GM19025 (cell line): Measurements from ENCODE around the gene IL18RAP.

Experiments
- ATAC-seq: cut with Tn5 transposase; IDR thresholded peaks from one replicate; pipeline ENCODE4 v1.9.1; 2021; ENCODE audit warnings: mild to moderate bottlenecking, low read depth, moderate library complexity; ENCODE audit not compliant: unreplicated experiment

IL18RAP gene

GRCh38 chr2:102451968-102452367 is 29.0 kb downstream of the IL18RAP start:
- ATAC-seq: no peak

- no peak for ATAC-seq
These were observed 30.5 kb downstream of the IL18RAP start for GRCh38 chr2:102453501-102453900.

- no peak for ATAC-seq
These were observed 32.2 kb downstream of the IL18RAP start for GRCh38 chr2:102455061-102455670.

GRCh38 chr2:102460467-102460866 is 37.5 kb downstream of the IL18RAP start:
- no peak for ATAC-seq

- no peak for ATAC-seq
These were observed 38.2 kb downstream of the IL18RAP start for GRCh38 chr2:102461188-102461587.

- no peak for ATAC-seq
These were observed 40.2 kb downstream of the IL18RAP start for GRCh38 chr2:102463160-102463559.

- ATAC-seq: no peak
These were observed 47.2 kb downstream of the IL18RAP start for GRCh38 chr2:102470168-102470567.

GRCh38 chr2:102473020-102473419 is 50.1 kb downstream of the IL18RAP start, which contains the start of gene SLC9A4:
SLC9A4 (plus strand) TSS chr2:102473226; CDS start chr2:102473760, 534 bp downstream.
- peak; percentile 53 for ATAC-seq

- ATAC-seq: no peak
These were observed 50.7 kb downstream of the IL18RAP start for GRCh38 chr2:102473631-102474030.

GRCh38 chr2:102474785-102475184 is 51.8 kb downstream of the IL18RAP start:
- ATAC-seq: no peak

GRCh38 chr2:102478686-102479470 is 55.9 kb downstream of the IL18RAP start:
- ATAC-seq: no peak

GRCh38 chr2:102480285-102481195 is 57.6 kb downstream of the IL18RAP start:
- no peak for ATAC-seq

GRCh38 chr2:102481931-102482330 is 59.0 kb downstream of the IL18RAP start:
- ATAC-seq: no peak

GRCh38 chr2:102483086-102483485 is 60.1 kb downstream of the IL18RAP start:
- ATAC-seq: no peak

GRCh38 chr2:102484310-102485061 is 61.5 kb downstream of the IL18RAP start:
- no peak for ATAC-seq

GRCh38 chr2:102485147-102485785 is 62.3 kb downstream of the IL18RAP start:
- ATAC-seq: no peak

- ATAC-seq: no peak
These were observed 64.2 kb downstream of the IL18RAP start for GRCh38 chr2:102486941-102487702.

- no peak for ATAC-seq
These were observed 65.0 kb downstream of the IL18RAP start for GRCh38 chr2:102487761-102488462.
